ENCODE measurements around the gene PTPRG.

DNA sequence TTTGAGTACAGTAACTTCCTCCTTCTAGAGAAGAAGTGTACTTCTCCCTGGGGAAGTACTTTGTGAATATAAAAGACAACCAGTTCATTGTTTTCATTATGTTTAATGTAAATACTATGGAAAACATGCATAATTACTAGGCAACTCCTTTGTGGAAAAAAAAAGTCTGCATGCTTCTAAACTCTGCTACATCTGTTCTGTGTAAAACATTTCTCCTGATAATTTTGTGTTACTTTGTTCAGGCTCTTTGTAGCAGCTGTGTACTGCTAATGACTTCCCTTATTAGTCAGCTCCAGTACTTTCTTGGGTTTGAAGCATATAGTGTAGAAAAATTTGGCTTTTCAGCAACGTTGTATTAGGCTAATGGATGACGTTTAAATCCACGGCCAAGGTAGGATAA lies 700.4 kb downstream of the PTPRG start:
- TF ChIP-seq, protein P1, sequence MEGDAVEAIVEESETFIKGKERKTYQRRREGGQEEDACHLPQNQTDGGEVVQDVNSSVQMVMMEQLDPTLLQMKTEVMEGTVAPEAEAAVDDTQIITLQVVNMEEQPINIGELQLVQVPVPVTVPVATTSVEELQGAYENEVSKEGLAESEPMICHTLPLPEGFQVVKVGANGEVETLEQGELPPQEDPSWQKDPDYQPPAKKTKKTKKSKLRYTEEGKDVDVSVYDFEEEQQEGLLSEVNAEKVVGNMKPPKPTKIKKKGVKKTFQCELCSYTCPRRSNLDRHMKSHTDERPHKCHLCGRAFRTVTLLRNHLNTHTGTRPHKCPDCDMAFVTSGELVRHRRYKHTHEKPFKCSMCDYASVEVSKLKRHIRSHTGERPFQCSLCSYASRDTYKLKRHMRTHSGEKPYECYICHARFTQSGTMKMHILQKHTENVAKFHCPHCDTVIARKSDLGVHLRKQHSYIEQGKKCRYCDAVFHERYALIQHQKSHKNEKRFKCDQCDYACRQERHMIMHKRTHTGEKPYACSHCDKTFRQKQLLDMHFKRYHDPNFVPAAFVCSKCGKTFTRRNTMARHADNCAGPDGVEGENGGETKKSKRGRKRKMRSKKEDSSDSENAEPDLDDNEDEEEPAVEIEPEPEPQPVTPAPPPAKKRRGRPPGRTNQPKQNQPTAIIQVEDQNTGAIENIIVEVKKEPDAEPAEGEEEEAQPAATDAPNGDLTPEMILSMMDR (conservative IDR thresholded peaks at IDR 0.05; ENCODE audit: low read depth, low read length): no peak
- no peak for TF ChIP-seq EZH2 (IDR thresholded peaks at IDR 0.05; ENCODE audit: low read length, unreplicated experiment)
- TF ChIP-seq EZH2phosphoT487 (IDR thresholded peaks at IDR 0.05; ENCODE audit: borderline replicate concordance, low read length): no peak

Measured in PC-3 (cell line).